ENCODE data around the gene LCTL.
A peak's percentile ranks its signal among the peaks of the same experiment; 100 is the strongest.

The LCTL gene, protein sequence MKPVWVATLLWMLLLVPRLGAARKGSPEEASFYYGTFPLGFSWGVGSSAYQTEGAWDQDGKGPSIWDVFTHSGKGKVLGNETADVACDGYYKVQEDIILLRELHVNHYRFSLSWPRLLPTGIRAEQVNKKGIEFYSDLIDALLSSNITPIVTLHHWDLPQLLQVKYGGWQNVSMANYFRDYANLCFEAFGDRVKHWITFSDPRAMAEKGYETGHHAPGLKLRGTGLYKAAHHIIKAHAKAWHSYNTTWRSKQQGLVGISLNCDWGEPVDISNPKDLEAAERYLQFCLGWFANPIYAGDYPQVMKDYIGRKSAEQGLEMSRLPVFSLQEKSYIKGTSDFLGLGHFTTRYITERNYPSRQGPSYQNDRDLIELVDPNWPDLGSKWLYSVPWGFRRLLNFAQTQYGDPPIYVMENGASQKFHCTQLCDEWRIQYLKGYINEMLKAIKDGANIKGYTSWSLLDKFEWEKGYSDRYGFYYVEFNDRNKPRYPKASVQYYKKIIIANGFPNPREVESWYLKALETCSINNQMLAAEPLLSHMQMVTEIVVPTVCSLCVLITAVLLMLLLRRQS

DNA sequence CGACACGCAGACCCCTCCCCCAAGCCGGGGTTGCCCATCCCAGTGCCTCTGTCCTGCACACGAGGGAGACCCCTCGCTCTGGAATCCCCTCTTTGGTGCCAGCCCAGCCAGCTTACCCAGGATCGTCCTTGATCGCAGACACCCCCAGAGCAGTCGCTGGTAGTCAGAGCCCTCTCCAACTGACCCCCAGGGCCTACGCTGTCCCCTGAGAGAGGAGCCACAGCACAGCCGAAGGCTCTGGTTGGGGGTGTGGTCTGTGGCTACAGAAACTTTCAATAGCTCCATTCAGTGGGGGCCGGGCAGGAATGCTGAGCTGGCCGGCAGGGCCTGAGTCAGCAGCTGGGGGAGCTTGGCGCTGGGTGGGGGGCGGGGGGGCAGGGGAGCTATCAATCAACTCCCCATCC is at the start of gene LCTL:
Gene LCTL, minus strand, starts transcription at position 258 of the 404 bp plus-strand sequence. CDS start 633 bp downstream, outside the sequence.
- no peak for DNase-seq

DNA sequence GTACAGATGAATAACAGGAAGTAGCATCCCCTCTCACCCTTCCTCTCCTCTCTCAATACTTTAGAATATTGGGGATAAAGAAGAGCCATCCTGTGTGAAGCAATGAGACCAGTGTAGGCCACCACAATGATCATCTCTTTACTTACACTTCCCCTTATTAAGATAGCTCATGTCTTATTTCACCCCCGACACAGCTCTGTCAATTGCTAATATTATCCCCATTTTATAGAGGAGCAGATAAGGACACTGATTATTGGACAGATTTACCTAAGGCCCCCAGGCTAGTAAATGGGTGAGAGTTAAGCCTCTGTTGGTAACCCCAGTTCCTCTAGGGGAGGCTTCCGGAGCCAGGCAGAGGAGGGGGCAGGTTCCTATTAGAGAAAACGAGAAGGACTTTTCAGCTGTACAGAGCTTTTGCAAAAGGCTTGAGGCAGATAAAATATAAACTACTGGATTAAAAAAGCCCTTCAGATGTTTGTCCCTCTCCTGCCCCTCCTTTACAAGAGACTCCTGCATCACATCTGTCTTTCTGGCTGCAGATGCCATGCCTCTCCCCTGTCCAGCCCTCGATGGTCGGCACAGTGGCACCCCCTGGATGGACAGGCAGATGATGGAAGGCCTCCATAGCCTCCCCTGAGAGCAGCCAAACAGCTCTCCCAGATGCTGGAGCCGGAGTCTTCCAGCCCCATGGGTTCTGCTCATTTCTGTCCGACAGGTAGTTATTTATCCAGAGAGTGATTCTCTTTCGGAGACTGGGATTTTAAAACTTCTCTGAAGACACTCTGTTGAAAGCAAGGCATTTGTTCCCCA is 49.4 kb upstream of the LCTL start:
- no peak for DNase-seq

DNA sequence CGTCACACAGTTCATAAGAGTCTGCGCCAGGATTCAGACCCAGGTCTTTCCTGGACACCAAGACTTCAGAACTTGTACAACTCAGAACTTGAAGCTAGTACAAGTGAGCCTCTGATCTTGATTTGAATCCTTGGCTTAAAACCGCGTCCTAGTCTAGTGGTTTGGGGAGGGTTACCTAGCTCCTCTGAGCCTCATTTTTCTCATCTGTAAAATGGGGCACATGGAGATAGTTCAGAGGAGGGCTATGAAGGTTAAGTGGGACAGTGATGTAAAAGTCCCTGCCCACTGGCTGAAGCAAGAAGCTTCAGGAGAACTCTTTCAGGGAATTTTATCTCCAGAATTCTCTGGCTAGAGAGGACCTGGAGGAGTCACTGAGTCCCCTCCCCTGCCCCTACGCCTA is 48.7 kb upstream of the LCTL start:
- DNase-seq: no peak

DNA sequence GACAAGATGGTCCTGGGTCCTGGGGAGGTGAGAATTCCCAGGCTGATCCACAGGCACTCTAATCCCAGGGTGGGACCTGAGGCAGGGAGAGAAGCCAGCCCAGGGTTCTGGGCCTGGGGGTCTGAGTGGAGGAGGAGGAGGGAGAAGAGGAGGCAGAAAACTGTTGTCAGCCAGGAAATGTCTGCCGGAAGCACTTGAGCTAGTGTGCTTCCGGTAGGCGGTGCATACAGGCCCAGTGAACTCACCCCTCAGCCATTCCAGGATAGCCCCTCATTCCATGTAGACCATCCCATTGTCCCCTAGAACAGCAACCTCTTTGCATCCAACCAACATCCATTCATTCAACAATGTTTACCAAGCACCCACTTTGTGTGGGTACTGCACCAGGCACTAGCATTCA is 47.9 kb upstream of the LCTL start:
- no peak for DNase-seq

DNA sequence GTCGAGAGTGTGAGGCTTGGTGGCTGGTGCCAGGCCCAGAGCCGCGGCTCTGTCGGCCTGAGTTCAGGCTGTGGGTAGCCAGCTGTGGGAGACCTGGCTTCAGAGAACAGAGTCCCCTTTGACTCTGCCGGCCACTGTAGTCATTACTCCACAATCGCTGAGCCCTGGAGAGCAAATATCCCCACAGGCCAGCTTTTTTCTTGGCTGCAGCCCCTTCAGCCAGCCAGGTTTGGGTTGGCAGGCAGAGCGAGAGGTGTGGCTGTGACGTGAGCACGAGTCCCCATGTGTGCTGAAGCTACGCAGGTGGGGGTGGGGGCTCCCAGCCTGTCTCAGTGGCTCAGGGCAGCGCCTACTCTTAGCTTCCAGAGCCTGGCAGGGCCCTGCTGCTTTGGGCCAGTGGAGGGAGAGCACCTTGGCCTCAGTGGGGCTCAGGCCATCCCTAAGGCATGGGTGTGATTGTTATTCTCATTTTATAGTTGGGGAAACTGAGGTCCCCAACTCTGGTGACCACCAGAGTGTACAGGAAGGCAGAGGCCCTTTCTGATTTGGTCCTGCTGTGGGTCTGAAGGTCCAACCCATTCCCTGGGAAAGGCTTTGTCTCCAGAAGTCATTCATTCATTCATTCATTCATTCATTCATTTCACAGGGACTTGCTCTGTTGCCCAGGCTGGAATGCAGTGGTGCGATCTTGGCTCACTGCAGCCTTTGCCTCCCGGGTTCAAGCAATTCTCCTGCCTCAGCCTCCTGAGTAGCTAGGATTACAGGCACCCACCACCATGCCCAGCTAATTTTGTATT is 45.7 kb upstream of the LCTL start:
- DNase-seq: no peak

DNA sequence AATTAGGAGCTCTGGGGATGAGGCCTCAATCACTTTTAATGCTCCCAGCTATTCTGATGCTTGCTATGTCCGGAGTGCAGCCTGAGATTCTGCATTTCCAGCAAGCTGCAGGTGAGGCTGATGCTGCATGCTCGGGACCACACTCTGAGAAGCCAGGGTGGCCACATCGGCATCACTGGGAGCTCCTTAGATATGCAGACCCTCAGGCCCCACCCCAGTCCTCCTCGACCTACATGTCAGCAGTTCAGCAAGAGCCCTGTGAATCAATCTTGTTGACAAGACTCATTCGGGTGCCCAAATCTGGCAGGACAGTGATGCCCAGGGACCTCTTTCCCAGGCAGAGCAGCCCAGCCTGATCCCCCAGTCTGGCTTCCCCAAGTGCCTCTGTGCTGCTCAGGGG is 44.1 kb upstream of the LCTL start:
- no peak for DNase-seq

DNA sequence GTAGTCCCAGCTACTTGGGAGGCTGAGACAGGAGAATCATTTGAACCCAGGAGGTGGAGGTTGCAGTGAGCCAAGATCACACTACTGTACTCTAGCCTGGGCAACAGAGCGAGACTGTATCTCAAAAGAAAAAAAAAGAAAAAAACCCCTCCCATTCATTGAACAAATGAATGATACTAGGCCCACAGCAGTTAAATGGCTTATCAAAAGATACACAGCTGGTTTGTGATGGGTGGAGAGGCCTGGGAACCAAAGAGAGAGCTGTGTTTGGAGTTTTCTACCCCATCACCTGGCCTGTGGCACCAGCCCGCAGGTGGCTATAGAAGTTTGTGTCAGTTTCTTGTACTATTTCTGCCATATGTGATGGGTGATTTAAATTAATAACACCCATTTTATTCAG is 43.1 kb upstream of the LCTL start:
- DNase-seq: no peak

DNA sequence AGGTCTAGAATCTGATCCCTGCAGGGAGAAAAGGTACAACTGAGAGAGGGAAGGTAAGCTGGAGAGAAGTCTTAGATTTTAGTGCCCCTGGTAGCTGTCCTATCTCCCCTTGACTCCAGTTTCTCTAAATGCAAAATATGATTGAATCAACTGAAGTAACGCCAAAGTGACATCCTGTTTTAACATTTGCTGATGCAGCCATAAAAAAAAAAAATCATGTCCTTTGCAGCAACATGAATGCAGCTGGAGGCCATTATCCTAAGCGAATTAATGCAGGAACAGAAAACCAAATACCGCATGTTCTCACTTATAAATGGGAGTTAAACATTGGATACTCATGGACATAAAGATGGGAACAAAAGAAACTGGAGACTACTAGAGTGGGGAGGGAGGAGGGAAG is 42.4 kb upstream of the LCTL start:
- no peak for DNase-seq

DNA sequence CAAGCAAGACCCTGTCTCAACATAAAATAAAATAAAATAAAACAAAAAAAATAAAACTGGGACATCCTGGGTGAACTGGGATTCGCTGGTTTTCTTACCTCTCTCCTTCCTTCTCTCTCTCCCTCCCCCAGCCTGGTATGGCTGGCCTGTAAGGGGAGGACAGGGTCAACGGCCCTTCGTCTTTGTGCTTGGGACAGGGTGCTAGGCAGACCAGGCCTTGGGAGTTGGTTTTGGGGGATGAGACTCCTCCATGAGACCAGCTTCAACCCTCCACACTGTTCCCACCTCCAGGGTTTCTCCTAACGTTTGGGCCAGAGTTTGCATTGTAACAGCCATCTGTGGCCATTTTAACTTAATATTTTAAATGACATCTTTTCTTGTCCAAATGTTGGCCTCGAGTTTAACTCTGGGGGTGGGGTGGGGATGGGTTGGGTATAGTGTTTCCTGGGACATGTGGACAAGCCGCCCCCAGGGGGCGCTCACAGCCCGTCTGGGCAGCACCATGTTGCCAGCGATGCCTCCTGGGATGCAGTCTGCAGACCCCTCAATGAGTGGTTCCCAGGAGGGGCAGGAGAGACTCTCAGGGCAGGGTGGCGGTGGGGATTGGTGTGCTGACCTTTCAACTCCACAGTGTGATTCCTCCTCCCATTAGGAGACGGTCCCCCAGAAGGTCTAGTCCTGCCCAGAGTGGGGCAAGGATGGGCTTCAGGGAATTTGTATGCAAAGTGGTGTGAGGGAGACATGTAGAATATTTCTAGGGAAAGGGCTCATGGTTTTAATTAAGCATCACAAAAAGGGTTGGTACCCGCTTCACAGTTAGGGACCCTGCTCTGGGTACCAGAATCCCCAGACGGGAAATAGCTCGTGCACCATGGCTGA is 37.7 kb upstream of the LCTL start:
- DNase-seq: peak; percentile 34 to 55

DNA sequence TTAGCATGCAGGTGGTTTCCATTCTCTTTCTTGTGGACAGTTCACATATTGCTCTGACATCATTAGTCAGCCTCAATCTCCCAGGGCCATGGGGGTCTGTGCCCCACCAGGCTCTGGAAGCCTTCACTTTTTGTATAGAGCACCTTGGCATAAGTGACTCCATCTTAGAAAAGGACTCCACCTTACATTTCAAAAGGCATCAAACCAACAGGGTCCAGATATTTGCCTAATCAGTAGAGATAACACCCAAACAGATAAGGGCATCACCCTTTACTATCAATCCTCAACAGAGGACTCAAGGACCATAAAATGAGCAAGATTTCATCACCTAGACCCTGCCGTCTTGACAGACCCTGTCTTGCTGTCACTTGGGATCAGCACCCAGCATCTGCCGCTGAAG is 35.7 kb upstream of the LCTL start:
- DNase-seq: no peak

DNA sequence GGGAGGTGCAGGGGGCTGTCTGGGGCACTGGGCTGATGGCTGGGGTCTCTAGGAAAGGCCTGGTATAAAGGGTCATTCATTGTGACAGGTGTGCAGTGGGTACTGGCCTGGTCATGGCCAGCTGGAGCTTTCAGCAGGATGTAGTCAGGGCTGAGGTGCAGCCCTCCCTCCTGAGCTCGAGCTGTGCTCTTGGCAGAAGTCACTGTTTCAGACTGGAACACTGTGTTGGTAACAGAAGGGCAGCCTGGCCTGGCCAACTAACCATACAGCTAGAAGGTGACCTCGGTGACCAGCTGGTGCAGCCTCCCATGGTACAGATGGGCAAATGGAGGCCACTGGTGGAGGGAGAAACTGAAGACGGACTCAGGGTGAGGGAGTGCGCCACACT is 34.4 kb upstream of the LCTL start:
- DNase-seq: no peak

DNA sequence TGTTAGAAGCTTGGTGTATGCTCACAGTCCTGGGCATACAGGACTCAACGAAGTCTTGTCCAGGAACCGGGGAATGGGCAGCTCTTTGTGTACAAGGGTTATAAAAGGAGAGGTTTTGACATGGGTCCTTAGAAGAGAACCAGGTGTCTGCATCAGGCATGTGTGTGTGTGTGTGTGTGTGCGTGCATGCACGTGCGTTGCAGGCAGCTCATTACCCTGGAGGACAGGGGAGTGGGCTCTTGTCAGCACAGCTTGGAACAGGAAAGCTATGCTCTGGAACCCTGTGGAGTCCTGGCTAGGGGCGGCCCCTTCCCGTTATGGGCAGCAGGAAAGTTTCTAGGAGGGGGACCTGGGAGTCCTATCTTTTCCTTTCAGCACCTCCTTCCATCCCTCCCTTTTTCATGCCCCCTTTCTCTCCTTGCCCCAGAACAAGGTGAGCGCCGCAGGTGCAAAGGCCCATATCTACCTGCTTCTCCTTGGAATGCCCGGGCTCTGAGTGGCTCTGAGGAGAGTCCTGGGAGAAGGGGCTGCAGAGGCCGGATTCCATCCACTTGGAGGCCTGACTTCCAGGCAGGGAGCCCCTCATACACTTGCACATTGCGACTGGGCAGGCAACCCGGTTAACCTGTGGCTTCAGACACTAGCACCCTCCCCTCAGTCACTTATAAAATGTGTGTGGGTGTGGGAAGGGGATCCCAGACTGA is 33.9 kb upstream of the LCTL start:
- no peak for DNase-seq

DNA sequence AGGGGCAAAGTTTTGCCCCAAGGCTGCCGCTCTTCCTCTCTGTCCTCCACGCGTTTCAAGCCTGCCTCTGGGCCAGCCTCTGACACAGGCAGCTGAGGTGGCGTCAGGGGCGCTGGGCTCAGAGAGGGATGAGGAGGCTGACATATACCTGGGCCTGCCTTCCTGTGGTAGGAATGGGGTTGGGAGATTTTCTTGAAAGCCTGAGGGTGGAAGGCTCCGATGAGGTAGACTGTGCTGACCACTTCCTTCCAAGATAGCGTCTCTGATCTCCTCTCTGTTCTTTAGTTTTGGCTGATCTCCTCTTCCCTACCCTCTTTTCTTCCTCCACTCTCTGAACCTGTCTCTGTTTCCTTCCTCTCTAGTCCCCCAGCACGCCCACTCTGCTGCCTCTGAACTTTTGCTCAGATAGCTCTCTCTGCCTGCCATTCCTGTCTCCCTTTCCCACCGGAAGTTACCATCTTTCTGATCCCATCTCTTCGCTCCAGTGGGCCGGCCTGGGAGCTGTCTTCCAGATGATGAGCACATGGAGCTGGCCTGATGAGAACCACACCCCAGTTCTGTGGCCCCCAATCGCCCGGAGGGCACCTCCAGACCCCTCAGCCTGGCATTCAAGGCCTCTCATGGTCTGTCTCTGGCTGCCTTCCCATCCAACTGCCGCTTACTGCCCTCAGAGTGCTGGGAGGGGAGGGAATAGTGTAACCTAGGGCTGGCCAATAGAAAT is 32.5 kb upstream of the LCTL start:
- DNase-seq: no peak

DNA sequence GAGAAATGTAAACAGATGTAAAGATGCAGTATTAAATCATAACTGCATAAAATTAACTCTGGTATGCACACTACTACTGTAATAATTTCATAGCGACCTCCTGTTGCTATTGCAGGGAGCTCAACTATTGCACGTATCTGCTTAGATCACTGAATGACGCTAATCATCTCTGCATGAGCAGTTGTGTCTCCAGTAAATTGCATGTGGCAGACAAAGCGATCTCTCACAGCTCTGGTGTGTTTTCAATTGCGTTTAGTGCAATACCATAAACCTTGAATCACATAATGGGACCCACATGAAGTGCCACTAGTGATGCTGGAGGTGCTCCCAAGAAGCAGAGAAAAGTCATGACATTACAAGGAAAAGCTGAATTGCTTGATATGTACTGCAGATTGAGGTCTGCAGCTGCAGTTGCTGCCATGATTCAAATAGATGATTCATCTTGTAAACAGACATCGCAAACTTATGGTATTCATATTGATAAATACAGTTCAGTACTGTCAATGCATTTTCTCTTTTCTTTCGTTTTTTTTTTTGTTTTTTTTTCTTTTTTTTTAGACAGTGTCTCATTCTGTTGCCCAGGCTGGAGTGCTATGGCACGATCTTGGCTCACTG is 30.2 kb upstream of the LCTL start:
- peak; percentile 48 to 82 for DNase-seq

DNA sequence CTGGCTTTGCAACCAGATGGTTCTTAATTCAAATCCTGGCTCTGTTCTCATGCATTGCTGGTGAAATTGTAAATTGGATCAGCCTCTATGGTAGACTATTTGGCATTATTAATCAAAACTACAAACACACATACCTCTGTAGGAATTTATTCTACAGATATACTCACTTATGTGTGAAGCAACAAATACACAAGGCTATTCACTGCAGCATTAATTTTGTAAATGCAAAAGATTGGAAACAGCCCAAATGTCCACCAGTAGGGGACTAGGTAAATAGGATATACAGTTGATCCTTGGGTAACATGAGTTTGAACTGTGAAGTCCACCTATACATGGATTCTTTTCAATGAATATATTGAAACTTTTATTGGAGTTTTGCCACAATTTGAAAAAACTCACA is 29.5 kb upstream of the LCTL start:
- no peak for DNase-seq

DNA sequence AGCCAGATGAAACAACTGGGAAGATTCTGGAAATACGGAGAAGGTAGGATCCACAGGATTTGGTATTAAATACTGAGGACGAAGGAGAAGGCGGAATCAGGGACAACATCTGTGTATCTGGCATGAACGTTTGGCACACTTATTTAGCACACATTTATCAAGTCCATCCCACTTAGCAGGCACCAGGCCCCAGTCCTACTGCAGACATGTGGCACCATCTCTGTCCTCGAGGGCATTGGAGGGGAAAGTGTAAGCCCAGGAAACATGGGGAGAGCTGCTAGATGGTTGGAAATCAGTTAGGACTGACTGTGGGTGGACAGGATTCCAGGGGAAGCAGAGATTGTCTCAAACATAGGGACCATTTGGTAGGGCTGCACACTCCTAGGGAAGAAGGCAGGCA is 29.0 kb upstream of the LCTL start:
- no peak for DNase-seq

DNA sequence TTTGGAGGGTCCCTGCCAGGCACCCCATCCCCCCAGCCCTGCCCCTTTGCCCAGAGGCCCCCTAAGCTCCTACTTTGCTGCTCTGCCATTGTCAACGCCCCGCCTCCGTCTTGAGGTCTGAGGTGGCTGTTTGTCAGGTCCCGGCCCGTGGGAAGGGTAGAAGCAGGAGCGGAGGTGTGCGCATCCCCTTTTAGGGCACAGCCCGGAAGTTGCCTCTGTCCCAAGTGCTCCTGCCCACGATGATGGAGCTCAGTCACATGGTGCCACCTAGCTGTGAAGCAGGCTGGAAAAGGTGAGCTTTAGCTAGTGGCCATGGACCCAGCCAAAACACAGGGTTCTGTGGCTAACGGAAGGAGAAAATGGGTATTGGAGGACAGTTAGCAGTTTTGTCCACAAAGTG is 28.5 kb upstream of the LCTL start:
- no peak for DNase-seq

DNA sequence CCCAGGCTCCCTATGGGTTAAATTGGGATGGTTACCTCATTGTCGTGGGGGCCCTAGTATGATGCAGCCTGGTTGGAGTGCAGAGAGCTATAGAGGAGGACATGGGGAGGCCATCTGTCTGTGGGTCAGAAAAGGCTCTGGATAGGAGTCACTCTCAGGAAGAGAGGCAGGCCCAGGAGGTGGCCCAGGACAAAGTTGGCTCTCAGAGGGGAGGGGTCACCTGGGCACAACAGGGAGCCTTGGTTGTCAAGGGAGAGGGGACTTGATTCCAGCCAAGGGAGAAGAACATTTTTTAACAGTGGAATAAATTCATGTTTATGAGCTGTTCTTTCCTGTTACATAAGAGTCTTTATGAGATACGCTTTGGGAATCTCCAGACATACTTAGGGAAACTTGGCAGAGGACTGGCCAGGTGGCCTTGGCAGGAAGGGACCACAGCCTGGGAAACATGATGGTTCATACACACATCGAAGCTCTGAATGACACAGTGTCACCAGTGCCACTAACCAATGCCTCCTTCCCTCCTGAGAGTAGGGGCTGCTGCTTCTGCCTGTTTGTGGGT is 27.5 kb upstream of the LCTL start:
- no peak for DNase-seq

DNA sequence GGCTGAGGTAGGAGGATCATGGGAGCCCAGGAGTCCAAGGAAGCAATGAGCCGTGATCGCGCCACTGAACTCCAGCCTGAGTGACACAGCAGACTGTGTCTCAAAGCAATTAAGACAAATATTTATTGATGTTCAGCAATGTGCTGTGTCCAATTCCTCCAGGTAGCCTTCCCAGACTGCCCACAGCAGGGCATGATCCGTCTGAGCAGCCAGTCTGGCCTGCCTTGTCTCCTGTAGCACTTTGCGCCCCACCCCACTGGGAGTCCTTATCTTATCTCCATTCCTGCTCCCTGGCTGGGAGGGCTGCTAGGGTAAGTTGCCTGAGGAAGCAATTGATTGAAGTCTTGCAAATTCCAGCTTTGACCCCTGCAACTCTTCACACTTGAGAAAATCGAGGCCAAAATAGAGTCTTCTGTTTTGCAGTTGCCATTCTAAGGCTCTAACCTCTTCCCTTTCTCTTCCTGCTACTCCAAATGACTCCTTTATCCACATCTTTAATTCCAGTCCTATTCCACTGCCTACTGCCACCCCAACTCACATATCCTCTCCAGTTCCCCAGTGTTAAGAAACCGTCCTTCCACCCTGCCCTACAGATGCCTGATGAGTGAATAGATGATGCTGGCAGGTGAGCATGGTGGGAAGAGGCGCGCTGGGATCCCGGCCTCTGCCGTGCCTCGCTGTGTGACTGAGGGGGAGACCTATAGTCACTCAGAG is 26.9 kb upstream of the LCTL start:
- no peak for DNase-seq

Data from NCI-H2081 (cell line).